Brain pericyte (primary cell): ENCODE results near the gene GET4.
"Not testable (repeated sequence)": the region's sequence is repeated elsewhere in the genome, so short reads cannot be mapped to it uniquely, and the experiment has no call there.

Experiments used
- DNase-seq: peaks from one replicate; pipeline ENCODE4 v3.0.0-alpha.2; 2012; ENCODE audit warnings: low read depth, low spot score

The GET4 gene

DNA sequence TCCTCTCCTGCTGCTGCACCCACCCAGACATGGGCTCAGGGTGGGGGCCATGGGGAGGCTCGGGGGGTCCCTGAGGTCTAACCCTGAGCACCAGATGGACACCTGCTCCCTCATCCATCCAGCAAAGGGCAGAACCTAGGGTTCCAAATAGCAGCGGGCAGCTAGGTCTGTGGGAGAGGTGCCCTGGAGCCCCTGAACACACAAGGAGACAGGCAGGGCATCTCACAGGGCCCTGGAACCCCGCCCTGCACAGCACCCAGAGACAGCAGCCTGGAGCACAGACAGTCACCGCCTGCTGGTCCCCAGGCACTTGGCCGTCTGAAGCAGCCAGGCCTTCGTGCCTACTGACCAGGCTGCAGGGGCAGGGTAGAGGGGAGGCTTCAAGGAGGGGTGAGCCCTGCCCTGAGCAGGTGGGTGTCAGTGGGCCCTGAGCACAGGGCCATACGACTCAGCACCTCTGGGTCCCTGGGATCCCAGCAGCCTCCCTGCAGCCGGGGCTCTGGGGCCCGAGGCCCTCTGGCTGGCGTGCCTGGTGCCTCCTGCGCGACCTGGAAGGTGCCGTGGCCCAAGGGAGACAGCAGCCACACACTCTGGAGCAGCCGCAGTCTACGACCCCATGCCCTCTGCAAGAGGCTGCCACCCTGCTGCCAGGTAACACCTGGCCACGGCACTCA lies 38.3 kb downstream of the GET4 start:
- DNase-seq: no peak

DNA sequence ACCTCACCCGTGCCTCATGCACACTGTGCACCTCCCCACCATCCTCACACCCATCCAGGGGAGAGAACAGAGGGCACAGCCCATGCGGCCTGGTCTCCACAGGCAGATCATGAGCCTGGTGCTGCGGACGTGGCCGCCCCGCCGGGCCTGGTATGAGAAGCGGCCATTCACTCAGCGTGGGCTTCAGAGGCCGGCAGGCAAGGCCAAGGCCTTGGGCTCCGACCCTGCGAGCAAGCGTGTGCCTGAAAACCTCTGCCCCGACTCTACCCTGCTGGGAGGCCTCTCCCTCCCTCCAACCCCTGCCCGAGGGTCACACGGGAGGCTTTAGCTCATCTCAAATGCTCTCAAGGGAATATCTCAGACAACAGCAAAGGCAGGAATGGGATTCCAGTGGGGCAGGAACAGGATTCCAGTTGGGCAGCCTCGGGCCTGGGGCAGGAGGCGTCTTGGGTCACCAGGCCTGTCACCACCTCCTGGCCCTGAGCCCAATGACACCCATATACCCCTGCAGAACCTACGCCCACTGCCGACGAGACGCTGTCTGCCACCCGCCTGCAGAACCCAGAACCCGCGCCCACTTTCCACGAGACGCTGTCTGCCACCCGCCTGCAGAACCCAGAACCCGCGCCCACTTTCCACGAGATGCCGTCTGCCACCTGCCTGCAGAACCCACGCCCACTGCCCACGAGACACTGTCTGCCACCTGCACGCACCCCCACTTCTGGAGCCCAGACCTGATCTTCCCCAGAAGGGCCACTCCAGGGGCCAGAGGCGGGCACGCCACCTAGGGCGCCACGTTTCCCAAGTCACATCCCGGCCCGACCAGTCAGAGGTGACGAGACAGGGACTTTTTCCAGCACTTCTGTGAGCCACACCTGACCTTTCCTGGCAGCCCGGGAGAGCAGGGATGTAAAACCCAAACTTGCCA lies 39.2 kb downstream of the GET4 start:
- DNase-seq: peak; percentile 59

DNA sequence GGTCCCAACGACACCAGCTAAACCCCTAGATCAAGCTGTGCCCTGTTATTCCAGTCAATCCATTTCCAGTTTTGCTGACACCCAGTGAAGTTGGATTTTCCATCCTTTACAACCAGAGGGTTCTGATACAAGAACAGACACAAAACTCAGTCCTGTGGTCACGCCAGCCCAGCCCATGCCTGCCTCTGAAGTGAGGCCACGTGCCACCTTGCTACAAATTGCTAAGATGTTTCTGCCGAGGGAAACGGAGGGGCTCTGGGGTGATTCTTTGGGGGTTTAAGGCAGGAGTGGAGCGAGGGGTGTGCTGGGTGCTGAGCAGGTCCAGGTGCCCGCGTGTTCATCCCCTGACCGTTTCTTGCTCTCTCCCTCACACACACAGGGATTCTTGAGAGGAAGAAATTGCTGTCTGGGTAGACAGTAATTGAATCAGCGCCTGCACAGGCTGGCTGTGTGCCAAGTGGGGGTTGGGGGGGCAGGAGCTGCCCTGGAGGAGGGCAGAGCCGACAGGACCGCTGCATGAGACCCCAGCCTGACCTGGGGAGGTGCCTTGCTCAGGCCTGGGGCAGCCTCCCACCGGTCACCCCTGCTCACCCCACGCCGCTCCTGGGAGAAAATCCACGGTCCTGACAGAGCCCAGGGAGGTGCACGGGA lies 40.1 kb downstream of the GET4 start:
- DNase-seq: no peak

DNA sequence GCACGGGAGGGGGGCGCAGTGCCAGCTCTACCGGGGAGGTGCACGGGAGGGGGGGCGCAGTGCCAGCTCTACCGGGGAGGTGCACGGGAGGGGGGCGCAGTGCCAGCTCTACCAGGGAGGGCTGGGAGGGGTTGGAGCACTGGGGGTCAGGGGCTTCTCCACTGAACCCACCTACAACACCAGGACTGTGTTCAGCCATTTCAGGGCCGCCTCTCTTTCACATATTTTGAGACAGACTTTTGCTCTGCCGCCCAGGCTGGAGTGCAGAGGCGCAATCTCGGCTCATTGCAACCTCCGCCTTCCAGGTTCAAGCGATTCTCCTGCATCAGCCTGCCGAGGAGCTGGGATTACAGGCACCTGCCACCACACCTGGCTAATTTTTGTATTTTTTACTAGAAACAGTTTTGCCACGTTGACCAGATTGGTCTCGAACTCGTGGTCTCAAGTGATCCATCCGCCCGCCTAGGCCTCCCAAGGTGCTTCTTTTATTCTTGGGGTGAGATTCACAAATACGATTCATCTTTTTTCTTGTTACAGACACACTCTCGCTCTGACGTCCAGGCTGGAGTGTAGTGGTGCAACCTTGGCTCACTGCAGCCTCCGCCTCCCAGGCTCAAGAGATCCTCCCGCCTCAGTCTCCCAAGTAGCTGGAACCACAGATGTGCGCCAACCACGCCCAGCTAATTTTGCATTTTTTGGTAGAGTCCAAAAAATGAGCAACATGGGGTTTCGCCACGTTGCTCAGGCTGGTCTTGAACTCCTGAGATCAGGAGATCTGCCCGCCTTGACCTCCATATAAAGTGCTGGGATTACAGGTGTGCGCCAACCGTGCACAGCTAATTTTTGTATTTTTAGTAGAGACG lies 41.1 kb downstream of the GET4 start:
- DNase-seq: no peak

DNA sequence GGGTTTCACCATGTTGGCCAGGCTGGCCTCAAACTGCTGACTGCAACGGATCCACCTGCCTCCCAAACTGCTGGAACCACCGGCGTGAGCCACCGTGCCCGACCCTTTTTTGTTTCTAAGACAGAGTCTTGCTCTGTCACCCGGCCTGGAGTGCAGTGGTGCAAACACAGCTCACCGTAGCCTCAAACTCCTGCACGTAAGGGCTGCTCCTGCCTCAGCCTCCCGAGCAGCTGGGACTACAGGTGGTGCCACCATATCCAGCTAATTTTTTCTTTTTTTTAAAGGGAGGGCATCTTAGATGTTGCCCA lies 41.7 kb downstream of the GET4 start:
- no peak for DNase-seq

DNA sequence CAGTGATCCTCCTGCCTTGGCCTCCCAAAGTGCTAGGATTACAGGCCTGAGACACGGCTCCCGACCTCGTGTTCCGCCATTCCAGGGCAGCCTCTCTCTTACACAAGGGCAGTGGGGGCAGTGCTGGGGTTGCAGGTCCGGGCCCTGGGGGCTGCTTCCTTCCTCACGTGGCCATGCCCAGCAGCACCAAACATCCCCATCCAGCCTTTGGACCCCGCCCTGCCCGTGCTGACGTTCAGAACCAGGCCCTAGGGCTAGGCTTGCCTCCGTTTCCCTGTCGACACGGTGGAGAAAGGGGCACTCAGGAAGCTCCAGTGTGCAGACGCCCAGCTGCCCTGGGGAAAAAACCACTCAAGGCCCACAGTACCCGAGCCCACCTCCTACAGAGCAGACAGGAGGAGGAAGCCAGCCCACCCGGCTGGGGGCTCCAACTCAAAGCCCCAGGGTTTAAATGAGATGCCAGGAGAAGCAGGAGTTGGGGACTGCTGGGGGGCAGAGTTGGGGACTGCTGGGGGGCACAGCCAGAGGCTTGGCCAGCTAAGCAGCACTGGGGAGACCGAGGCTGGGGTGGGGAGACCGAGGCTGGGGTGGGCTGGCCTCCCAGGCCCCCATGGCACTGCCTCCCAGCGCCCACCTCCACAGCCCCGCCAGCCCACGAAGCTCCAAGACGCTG lies 42.2 kb downstream of the GET4 start:
- DNase-seq: no peak

DNA sequence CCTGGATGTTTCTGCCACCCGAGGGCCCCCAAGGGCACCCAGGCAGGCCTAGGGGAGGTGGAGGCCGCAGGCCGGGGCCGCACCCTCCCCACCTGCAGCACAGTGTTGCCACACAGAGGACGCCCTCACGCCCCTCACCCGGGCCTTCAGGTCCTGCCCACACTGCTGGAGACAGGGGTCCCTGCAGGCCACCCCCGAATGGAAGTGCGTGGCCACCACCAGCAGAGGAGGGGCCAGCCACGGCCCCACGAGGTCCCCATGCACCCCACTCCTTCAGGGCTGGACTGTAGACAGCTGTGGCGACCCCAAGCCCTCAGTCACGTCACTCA lies 42.7 kb downstream of the GET4 start:
- no peak for DNase-seq

DNA sequence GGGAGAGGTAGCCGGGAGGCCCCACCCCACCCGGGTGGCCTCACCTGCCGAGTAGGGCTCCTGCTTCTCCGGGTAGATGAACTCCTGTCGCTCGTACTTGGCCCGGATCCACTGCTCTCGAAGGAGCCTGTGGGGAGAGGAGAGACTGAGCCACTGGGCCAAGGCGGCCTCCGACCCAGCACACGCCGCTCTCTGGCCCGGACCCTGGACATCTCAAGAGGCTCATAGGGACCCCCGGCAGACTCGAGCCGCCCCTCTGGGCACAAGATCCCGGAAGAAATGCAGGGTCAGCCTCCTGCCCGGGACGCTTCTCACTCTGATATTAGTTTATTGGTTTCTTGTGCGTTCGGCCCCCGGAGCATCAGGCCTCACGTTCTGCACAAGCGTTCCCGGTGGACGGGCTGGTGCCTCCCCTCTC lies 43.6 kb downstream of the GET4 start:
- no peak for DNase-seq

DNA sequence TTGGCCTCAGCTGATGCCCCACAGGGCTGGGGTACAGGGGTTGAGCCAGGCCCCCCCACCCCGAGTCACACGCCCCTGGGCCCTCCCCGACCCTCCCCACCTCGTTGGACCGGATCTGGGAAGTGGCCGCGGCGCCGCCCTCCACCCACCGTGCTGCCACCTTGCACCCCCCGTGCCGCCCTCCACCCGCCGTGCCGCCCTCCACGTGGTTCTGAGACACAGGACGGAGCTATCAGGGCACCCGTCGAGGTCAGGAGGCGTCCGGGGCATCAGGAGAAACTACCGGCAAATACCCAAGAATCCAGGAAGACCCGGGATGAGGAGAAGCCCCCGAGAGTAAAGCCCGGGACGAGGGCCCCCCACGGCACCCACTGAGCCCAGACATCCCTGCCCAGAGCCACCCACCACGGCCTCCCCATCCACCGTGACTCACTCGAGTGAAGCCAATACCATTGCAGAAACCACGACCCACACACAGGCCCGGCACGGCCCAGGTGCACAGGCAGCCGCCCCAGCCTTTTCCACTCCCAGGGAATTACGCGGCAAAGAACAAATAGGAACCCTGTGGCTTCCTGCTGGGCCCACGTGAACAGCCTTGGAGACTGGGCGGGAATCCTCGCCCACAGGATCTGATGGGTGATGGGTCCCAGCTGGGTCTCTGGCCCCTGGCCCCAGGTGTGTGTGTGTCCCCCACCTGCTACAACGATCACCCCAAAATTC lies 44.2 kb downstream of the GET4 start:
- DNase-seq: no peak

DNA sequence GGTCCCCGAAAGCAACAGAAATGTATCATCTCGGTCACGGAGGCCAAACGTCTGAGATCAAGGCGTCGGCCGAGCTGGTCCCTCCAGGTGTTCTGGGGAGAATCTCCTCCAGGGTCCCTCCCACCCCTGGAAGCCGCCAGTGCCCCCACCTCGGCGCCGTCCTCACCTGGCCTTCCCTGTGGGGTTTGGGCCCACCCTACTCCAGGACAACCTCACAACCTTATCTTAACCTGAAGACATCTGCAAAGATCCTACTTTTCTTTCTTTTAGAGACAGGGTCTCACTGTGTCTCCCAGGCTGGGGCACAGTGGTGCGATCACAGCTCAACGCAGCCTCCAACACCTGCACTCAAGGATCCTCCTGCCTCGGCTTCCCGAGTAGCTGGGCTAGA lies 44.7 kb downstream of the GET4 start:
- no peak for DNase-seq

DNA sequence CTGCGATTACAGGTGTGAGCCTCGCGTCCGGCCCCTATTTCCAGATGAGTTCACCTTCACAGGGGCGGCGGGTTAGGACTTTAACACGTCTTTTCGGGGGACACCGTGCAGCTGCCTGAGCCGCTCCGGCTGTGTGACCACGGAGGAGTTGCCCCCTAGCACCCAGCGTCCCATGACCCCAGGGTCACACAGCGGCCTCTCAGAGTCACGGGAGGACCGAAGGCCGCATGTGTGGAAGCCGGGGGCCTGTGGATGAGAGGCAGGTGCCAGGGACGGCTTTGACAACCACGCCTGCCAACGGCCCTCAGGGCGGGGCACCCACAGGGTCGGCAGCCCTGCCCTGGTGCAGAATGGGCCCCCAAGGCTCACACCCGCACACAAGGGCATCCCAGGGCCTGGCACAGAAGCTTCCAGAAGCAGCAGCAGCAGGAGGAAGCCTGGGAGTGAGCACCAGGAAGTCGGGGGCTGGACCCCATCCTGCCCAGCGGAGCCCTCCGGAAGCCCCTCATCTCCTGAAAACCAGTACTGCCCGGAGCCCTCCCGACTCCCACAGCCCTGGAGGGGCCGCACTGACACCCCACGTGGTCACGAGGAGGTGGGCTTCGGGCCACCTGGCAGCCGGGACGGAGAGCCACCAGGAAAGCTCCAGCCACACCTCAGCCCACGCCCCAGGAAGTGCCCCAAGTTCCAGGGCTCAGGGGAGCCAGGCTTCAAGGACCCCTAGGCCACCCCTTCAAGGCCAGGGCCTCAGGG lies 45.4 kb downstream of the GET4 start:
- no peak for DNase-seq

DNA sequence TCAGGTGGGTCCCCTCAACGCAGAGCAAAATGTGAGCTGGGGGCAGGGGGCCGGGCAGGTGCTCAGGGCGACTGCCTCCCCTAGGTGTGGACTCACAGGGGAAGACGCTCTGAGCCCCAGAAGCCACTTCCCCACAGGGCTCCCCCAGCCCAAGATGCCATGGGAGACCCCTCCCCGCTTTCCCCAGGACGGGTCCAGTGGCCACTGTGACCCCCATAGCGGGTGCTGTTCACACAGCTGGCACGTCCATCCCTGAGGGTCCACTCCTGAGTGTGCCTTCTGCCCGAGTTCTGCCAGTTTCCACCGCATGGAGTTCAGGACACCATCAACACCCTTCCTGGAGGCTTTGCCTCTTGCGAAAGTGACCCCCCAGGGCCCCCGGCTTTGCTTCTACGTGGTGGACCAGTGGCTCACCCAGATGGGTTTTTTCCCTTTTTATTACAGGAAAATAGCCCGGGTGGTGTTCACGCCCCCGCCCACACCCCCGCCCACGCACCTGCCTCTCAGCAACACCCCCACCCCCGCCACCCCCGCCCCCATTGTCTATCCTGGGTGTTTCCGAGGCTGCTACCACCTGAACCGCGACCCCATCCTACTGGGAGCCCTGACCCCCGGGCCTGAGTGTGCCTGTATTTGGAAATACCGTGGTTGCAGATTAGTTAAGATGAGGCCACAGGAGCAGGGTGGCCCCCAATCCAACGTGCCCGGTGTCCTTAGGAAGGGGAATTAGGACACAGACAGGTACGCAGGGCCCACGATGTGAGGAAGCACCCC lies 46.2 kb downstream of the GET4 start:
- DNase-seq: no peak

DNA sequence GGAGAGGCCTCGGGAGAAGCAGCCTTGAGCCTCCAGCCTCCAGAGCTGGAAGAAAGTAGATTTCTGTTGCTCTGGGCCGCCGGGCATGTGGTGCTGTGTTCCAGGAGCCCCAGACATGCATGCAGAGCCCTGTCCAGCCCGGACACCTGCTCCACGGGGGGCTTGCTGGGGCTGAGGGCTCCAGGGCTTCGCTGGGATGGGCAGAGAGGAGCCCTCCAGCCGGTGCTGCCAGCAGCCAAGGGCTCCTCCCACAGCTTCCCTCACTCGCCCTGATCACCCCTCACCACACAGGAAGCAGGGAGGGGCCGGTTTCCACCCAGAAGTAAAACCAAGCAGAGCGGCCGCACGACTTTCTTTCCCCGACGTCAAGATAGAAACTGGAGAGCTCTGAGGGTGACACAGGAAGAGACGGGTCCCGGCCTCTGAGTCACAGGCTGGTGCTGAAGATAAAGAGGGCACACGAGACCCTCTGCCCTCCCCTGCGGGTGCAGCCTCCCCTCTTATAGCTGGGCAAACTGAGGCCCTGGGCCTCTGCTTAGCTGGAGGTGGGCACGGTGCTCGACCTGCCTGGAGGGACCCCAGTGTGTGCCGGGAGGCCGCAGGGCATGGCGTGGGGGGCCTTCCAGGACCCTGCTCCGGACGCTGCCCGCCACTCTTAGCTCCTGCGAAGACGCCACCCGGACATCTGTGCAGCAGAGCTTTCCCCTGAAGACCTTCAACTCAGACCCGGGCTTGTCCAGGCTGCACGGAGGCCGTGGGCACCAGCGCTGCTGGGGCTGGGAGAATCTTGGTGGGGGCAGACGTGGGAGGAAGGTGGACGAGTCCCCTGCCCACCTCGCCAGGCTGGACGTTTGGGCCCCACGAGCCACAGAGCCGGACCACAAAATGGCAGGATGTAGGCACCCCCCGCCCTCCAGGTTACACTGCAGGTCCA lies 47.0 kb downstream of the GET4 start:
- DNase-seq: no peak

DNA sequence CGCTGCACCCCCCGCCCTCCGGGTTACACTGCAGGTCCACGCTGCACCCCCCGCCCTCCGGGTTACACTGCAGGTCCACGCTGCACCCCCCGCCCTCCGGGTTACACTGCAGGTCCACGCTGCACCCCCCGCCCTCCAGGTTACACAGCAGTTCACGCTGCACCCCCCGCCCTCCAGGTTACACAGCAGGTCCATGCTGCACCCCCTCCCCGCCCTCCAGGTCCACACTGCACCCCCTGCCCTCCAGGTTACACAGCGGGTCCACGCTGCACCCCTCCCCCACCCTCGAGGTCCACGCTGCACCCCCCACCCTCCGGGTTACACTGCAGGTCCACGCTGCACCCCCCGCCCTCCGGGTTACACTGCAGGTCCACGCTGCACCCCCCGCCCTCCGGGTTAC lies 47.7 kb downstream of the GET4 start:
- not testable (repeated sequence) for DNase-seq

DNA sequence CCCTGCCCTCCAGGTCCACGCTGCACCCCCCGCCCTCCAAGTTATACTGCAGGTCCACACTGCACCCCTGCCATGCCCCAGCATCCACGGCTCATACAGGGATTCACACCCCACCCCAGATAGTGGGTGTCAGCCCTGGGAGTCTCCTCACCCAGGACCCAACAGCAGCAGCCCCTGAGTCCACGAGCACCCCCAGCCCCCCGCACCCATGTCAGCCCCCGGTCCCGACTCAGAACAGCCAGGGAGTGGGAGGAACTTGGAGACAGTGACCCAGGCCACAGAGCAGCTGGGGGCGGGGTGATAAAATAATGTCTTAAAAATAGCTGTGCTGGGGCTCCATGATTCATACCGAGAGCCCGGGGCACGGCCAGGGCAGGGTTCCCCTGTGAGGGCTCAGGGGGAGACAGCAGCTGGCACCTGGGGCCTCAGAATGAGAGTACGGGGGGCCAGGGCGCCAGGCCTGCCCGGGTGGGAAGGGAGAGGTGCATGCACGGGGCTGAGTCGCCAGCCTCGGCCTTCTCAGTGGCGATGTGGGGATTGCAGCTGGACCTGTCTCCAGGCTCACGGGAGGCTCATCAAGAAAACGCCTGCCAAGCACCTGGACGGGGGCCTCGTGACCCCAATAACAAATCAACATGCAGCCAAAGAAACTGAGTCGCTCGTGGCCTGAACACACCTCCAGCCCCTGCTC lies 48.3 kb downstream of the GET4 start:
- no peak for DNase-seq

DNA sequence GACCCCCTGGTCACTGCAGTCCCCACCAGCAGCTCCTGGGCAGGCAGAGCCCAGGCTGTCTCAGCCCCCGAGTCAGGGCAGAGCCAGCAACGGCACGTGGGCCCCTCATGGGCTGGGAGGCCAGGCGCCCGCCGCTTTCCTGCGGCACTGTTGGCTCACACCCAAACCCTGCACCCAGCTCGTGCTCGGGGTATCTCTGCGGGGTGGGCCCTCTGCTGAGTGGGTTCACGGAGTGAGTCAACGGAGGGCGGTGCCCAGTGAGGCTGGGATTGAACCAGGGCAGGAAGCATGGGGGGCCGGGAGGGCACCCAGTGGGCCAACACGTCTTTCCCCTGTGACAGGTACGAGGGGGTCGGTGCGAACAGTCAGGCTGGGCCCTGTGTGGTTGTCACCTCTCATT lies 49.2 kb downstream of the GET4 start:
- no peak for DNase-seq
